ENCODE measurements around the gene ABCB8. TPM values are rescaled to one million over a fixed set of nuclear protein-coding genes. Genes with fewer than 3 reads are reported as not detected.

ABCB8 gene
- total RNA-seq, 4 donors from 2014 or later: 29.5 to 42.3 (median 31.9) TPM

DNA sequence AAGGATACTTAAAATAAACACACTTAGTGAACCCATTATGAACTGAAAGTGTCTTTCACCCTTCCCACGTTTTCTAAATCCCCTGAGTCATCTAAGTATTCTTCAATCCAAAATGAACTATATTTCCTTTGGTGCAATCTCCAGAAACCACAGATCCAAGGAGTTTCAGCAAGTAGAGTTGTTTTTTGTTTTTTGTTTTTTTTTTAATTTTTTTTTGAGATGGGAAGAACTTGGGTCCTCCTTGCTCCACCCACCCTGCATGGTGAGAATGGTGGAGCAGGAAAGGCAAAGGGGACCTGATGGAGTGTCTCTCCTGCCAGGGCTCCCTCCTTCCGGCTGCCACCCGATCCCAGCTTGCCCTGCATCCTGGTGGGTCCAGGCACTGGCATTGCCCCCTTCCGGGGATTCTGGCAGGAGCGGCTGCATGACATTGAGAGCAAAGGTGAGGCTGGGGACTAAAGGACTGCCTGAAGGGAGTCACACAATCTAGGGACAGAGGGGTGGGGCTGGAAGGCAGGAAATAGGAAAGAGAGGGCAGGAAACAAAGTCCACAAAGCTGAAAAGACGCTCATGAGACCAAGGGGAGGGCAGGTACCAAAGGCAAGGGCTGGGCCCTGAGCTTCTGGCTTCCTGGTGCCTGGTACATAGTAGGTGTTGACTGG, 16.1 kb upstream of the ABCB8 start:
- peaks cover 42% of the 10 kb centered on the region for H3K4me1 ChIP-seq
- no peak overlapping the region for H3K27ac ChIP-seq
- TF ChIP-seq POLR2A (IDR thresholded peaks at IDR 0.05) (no peak), POLR2AphosphoS5 (IDR thresholded peaks at IDR 0.05) (no peak), EP300 (IDR thresholded peaks at IDR 0.05) (no peak)
- TF ChIP-seq, protein P1, sequence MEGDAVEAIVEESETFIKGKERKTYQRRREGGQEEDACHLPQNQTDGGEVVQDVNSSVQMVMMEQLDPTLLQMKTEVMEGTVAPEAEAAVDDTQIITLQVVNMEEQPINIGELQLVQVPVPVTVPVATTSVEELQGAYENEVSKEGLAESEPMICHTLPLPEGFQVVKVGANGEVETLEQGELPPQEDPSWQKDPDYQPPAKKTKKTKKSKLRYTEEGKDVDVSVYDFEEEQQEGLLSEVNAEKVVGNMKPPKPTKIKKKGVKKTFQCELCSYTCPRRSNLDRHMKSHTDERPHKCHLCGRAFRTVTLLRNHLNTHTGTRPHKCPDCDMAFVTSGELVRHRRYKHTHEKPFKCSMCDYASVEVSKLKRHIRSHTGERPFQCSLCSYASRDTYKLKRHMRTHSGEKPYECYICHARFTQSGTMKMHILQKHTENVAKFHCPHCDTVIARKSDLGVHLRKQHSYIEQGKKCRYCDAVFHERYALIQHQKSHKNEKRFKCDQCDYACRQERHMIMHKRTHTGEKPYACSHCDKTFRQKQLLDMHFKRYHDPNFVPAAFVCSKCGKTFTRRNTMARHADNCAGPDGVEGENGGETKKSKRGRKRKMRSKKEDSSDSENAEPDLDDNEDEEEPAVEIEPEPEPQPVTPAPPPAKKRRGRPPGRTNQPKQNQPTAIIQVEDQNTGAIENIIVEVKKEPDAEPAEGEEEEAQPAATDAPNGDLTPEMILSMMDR (IDR thresholded peaks at IDR 0.05): no peak

DNA sequence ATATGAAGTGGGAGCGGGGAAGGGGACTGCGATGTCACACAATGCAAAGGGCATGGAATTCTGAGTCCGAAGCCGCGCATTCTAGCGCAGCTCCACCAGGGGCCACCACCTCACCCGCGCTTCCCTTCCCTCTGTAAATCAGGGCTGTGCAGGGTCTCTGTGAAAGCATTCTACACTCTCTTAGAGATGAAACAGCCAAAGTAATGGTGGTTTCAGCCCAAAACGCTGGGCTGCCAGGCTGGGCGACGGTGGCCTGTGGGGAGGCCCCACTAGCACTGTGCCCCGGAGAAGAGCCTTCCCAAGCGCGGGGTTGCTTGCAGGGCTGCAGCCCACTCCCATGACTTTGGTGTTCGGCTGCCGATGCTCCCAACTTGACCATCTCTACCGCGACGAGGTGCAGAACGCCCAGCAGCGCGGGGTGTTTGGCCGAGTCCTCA, 15.3 kb upstream of the ABCB8 start:
- TF ChIP-seq EP300 (IDR thresholded peaks at IDR 0.05): no peak
- TF ChIP-seq, protein P1 (IDR thresholded peaks at IDR 0.05): peak in 1 of 2 donors; percentile 53
- no peak for TF ChIP-seq POLR2AphosphoS5 (IDR thresholded peaks at IDR 0.05)
- no peak for TF ChIP-seq POLR2A (IDR thresholded peaks at IDR 0.05)
- H3K4me1 ChIP-seq: peaks cover 48% of the 10 kb centered on the region
- H3K27ac ChIP-seq: no peak overlapping the region
- no peaks in the 10 kb centered on the region for H3K9me3 ChIP-seq
- no peaks in the 10 kb centered on the region for H3K36me3 ChIP-seq
- WGBS: 47% methylated on average over 12 of the region's 23 CpGs
- H3K27me3 ChIP-seq: peaks cover 53% of the 10 kb centered on the region
- peak overlapping the region; percentile 44 for H3K4me3 ChIP-seq
- no peak for DNase-seq (ENCODE audit: low spot score in 2 of 2)

More for the DNA sequence above, 16.1 kb upstream of the ABCB8 start:
- peaks cover 45% of the 10 kb centered on the region for H3K27me3 ChIP-seq
- H3K4me3 ChIP-seq: no peak overlapping the region
- no peak for DNase-seq (ENCODE audit: low spot score in 2 of 2)
- 75% methylated on average over 6 of the region's 6 CpGs for WGBS
- no peaks in the 10 kb centered on the region for H3K36me3 ChIP-seq
- H3K9me3 ChIP-seq: no peaks in the 10 kb centered on the region

DNA sequence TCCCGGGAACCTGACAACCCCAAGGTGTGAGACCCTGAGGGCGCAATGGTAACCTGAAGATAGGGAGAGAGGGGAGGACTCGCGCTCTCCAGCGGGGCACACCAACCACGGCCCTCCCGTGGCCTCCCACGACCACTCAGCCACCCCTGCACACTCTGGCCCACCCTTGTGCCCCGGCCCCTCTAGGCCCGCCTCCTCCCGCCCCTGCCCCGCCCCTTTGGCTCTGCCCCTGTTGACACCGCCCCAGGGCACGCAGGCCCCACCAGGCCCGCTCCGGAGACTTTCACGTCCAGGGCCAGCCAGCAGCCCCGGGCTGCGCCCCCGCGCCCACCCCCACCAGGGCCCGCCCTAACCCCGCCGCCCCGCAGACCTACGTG, 14.9 kb upstream of the ABCB8 start:
- H3K4me1 ChIP-seq: peaks cover 51% of the 10 kb centered on the region
- no peak overlapping the region for H3K27ac ChIP-seq
- H3K27me3 ChIP-seq: peaks cover 57% of the 10 kb centered on the region
- peak overlapping the region; percentile 44 for H3K4me3 ChIP-seq
- no peak for DNase-seq (ENCODE audit: low spot score in 2 of 2)
- H3K9me3 ChIP-seq: no peaks in the 10 kb centered on the region
- no CpG with 5 or more reads among the region's 26 CpGs for WGBS
- TF ChIP-seq EP300 (IDR thresholded peaks at IDR 0.05): no peak
- no peak for TF ChIP-seq POLR2AphosphoS5 (IDR thresholded peaks at IDR 0.05)
- TF ChIP-seq, protein P1 (IDR thresholded peaks at IDR 0.05): no peak
- no peak for TF ChIP-seq POLR2A (IDR thresholded peaks at IDR 0.05)
- no peaks in the 10 kb centered on the region for H3K36me3 ChIP-seq

DNA sequence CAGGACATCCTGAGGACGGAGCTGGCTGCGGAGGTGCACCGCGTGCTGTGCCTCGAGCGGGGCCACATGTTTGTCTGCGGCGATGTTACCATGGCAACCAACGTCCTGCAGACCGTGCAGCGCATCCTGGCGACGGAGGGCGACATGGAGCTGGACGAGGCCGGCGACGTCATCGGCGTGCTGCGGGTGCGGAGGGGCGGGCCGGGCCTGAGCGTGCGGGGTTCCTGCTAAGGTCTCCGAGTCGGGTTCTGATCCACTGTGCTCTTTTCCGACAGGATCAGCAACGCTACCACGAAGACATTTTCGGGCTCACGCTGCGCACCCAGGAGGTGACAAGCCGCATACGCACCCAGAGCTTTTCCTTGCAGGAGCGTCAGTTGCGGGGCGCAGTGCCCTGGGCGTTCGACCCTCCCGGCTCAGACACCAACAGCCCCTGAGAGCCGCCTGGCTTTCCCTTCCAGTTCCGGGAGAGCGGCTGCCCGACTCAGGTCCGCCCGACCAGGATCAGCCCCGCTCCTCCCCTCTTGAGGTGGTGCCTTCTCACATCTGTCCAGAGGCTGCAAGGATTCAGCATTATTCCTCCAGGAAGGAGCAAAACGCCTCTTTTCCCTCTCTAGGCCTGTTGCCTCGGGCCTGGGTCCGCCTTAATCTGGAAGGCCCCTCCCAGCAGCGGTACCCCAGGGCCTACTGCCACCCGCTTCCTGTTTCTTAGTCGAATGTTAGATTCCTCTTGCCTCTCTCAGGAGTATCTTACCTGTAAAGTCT, 14.3 kb upstream of the ABCB8 start:
- 11% methylated on average over 18 of the region's 55 CpGs for WGBS
- Histone ChIP-seq H3K27ac (no peak overlapping the region), H3K9me3 (no peaks in the 10 kb centered on the region), H3K4me1 (peaks cover 51% of the 10 kb centered on the region), H3K27me3 (peaks cover 61% of the 10 kb centered on the region), H3K4me3 (peak overlapping the region; percentile 44), H3K36me3 (no peaks in the 10 kb centered on the region)
- no peak for TF ChIP-seq POLR2A (IDR thresholded peaks at IDR 0.05)
- TF ChIP-seq, protein P1 (IDR thresholded peaks at IDR 0.05): no peak
- no peak for TF ChIP-seq POLR2AphosphoS5 (IDR thresholded peaks at IDR 0.05)
- no peak for TF ChIP-seq EP300 (IDR thresholded peaks at IDR 0.05)
- peak; percentile 87 to 88 for DNase-seq (ENCODE audit: low spot score in 2 of 2)

DNA sequence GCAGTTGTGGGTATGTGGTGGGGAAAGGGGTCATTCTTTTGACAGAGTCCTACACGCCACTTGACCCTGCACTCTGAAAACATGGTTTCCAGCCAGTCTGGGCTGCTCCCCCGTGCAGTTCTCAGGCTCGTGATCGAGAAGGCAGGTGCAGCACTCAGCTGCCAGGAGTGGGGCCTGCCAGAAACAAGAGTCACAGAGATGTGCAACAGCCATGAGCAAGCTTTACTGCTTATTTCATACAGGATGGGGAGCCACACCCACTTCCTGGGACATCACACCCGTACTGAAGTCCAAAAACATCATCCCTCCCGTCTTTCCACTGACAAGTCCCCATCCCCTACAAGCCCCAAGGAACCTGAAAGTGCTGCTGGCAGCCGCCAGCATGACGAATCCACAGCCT, 13.3 kb upstream of the ABCB8 start:
- Histone ChIP-seq H3K36me3 (no peaks in the 10 kb centered on the region), H3K4me1 (peaks cover 48% of the 10 kb centered on the region), H3K4me3 (no peak overlapping the region), H3K9me3 (no peaks in the 10 kb centered on the region), H3K27ac (no peak overlapping the region), H3K27me3 (peaks cover 61% of the 10 kb centered on the region)
- no peak for DNase-seq (ENCODE audit: low spot score in 2 of 2)
- TF ChIP-seq, protein P1 (IDR thresholded peaks at IDR 0.05): no peak
- no peak for TF ChIP-seq POLR2AphosphoS5 (IDR thresholded peaks at IDR 0.05)
- TF ChIP-seq EP300 (IDR thresholded peaks at IDR 0.05): no peak
- no peak for TF ChIP-seq POLR2A (IDR thresholded peaks at IDR 0.05)
- 55% methylated on average over 8 of the region's 8 CpGs for WGBS
